Mesenchymal stem cell (in vitro differentiated cells and primary cell): Measurements from ENCODE around the gene LAMC3.

Source experiments
- DNase-seq: peaks from one replicate; pipeline ENCODE4 v3.0.0-alpha.2; 2013
- H2AFZ ChIP-seq: one replicate; pipeline ENCODE4 v1.6.1; 2013; ENCODE audit warnings: low read depth, mild to moderate bottlenecking, control low read depth, inconsistent platforms, low read length, moderate library complexity
- H2AK5ac ChIP-seq: 2 replicates; pipeline ENCODE4 v1.6.1; 2013; ENCODE audit warnings: low read length, moderate library complexity, mild to moderate bottlenecking, inconsistent platforms; ENCODE audit not compliant: severe bottlenecking
- H2BK120ac ChIP-seq: one replicate; pipeline ENCODE4 v1.6.1; 2013; ENCODE audit warnings: low read depth, mild to moderate bottlenecking, inconsistent platforms, low read length, moderate library complexity
- H2BK12ac ChIP-seq, 2 experiments: one replicate each; pipeline ENCODE4 v1.6.1; 2013; ENCODE audit warnings: inconsistent platforms in 2 of 2, low read length in 2 of 2, mild to moderate bottlenecking in 2 of 2, moderate library complexity in 2 of 2, control low read depth in 1 of 2
- H2BK15ac ChIP-seq: one replicate; pipeline ENCODE4 v1.6.1; 2013; ENCODE audit warnings: mild to moderate bottlenecking, low read depth, inconsistent platforms; ENCODE audit not compliant: poor library complexity, severe bottlenecking
- H2BK5ac ChIP-seq: 2 replicates; pipeline ENCODE4 v1.6.1; 2013; ENCODE audit warnings: low read depth, mild to moderate bottlenecking, low read length, control low read depth, inconsistent platforms; ENCODE audit not compliant: poor library complexity, severe bottlenecking
- H3K14ac ChIP-seq, 2 experiments: one replicate each; pipeline ENCODE4 v1.6.1; 2013; ENCODE audit warnings: inconsistent platforms in 2 of 2, low read length in 2 of 2, control low read depth in 1 of 2, mild to moderate bottlenecking in 1 of 2, moderate library complexity in 1 of 2
- H3K18ac ChIP-seq, 2 experiments: one replicate each; pipeline ENCODE4 v1.6.1; 2013; ENCODE audit warnings: inconsistent platforms in 2 of 2, low read length in 2 of 2, control low read depth in 1 of 2, low read depth in 1 of 2, mild to moderate bottlenecking in 1 of 2
- H3K23ac ChIP-seq, 2 experiments: one replicate each; pipeline ENCODE4 v1.6.1; 2013; ENCODE audit warnings: inconsistent platforms in 2 of 2, low read length in 2 of 2, mild to moderate bottlenecking in 2 of 2, moderate library complexity in 2 of 2, control low read depth in 1 of 2
- H3K27ac ChIP-seq: 2 replicates; pipeline ENCODE4 v1.5.1; 2013; ENCODE audit warnings: mild to moderate bottlenecking, moderate library complexity, low read length, control low read depth, inconsistent platforms; ENCODE audit not compliant: poor library complexity, severe bottlenecking
- H3K27me3 ChIP-seq, 2 experiments: 2 replicates each; pipeline versions ENCODE4 v1.6.1 to v1.7.0; 2013; ENCODE audit warnings: low read length in 2 of 2, mild to moderate bottlenecking in 2 of 2, moderate library complexity in 2 of 2, control low read depth in 1 of 2, inconsistent platforms in 1 of 2; ENCODE audit not compliant: control insufficient read depth in 1 of 2, insufficient read depth in 1 of 2
- H3K36me3 ChIP-seq, 2 experiments: 2 replicates each; pipeline versions ENCODE4 v1.6.1 to v1.7.0; 2013; ENCODE audit warnings: low read length in 2 of 2, control low read depth in 1 of 2, inconsistent platforms in 1 of 2, low read depth in 1 of 2, mild to moderate bottlenecking in 1 of 2; ENCODE audit not compliant: insufficient read depth in 2 of 2, control insufficient read depth in 1 of 2
- H3K4ac ChIP-seq, 2 experiments: one replicate each; pipeline ENCODE4 v1.6.1; 2013; ENCODE audit warnings: inconsistent platforms in 2 of 2, low read length in 2 of 2, mild to moderate bottlenecking in 2 of 2, moderate library complexity in 2 of 2, control low read depth in 1 of 2, low read depth in 1 of 2
- H3K4me1 ChIP-seq: 2 replicates; pipeline ENCODE4 v1.6.1; 2013; ENCODE audit warnings: low read depth, low read length, control low read depth; ENCODE audit not compliant: control insufficient read depth, insufficient read depth
- H3K4me2 ChIP-seq: 2 replicates; pipeline ENCODE4 v1.6.1; 2013; ENCODE audit warnings: low read length, mild to moderate bottlenecking, inconsistent platforms; ENCODE audit not compliant: poor library complexity, severe bottlenecking
- H3K4me3 ChIP-seq, 2 experiments: 2 replicates each; pipeline versions ENCODE4 v1.5.1 to v1.7.0; 2013; ENCODE audit warnings: low read length in 2 of 2, mild to moderate bottlenecking in 2 of 2, control low read depth in 1 of 2, low read depth in 1 of 2; ENCODE audit not compliant: insufficient read depth in 1 of 2
- H3K79me1 ChIP-seq: replicated peaks from 2 replicates; pipeline ENCODE4 v1.6.1; 2013; ENCODE audit warnings: mild to moderate bottlenecking, control low read depth, low read length, inconsistent platforms; ENCODE audit not compliant: poor library complexity, severe bottlenecking
- H3K9ac ChIP-seq: 2 replicates; pipeline ENCODE4 v1.7.0; 2013; ENCODE audit warnings: mild to moderate bottlenecking, low read length, moderate library complexity
- H3K9me3 ChIP-seq: 2 replicates; pipeline ENCODE4 v1.7.0; 2013; ENCODE audit warnings: mild to moderate bottlenecking, low read length; ENCODE audit not compliant: control insufficient read depth
- H4K8ac ChIP-seq: one replicate; pipeline ENCODE4 v1.6.1; 2013; ENCODE audit warnings: inconsistent platforms, mild to moderate bottlenecking, low read length, moderate library complexity
- H4K91ac ChIP-seq: one replicate; pipeline ENCODE4 v1.6.1; 2013; ENCODE audit warnings: mild to moderate bottlenecking, low read length, inconsistent platforms
- WGBS: methylation state at CpG from one replicate; pipeline ENCODE4 v1.1.7; 2013; ENCODE audit warnings: mixed read lengths; 5-methylcytosine and 5-hydroxymethylcytosine counted together

Gene LAMC3

GRCh38 chr9:131090025-131090787, 81.2 kb downstream of the LAMC3 start:
- Histone ChIP-seq H3K27ac (no peak overlapping the region), H2BK5ac (no peak overlapping the region), H2AK5ac (no peak overlapping the region), H2BK15ac (no peak overlapping the region), H3K4me3 (no peak overlapping the region), H4K91ac (no peak overlapping the region), H2BK12ac (no peak overlapping the region), H3K18ac (no peak overlapping the region), H3K23ac (no peak overlapping the region), H3K79me1 (no peaks in the 10 kb centered on the region), H3K4me1 (peaks cover 9% of the 10 kb centered on the region), H3K14ac (peak overlapping the region in 1 of 2 experiments; percentile 18), H3K9ac (no peak overlapping the region), H4K8ac (no peak overlapping the region), H2AFZ (no peak overlapping the region), H3K36me3 (no peaks in the 10 kb centered on the region), H3K9me3 (no peaks in the 10 kb centered on the region), H3K4me2 (no peak overlapping the region), H3K27me3 (peaks cover 18 to 27% of the 10 kb centered on the region in 2 experiments), H2BK120ac (no peak overlapping the region), H3K4ac (no peak overlapping the region)
- WGBS: 84% methylated on average over 13 of the region's 13 CpGs
- DNase-seq: no peak

GRCh38 chr9:131091352-131091992, 82.5 kb downstream of the LAMC3 start:
- H3K4me3 ChIP-seq: no peak overlapping the region
- no peak overlapping the region for H3K9ac ChIP-seq
- no peak overlapping the region for H2BK5ac ChIP-seq
- no peak overlapping the region for H4K8ac ChIP-seq
- H3K4me1 ChIP-seq: peaks cover 15% of the 10 kb centered on the region
- peaks cover 21 to 26% of the 10 kb centered on the region in 2 experiments for H3K27me3 ChIP-seq
- no peaks in the 10 kb centered on the region for H3K9me3 ChIP-seq
- no peaks in the 10 kb centered on the region for H3K79me1 ChIP-seq
- H3K4ac ChIP-seq: no peak overlapping the region
- H2AK5ac ChIP-seq: no peak overlapping the region
- no peak for DNase-seq
- H2BK15ac ChIP-seq: no peak overlapping the region
- H3K4me2 ChIP-seq: no peak overlapping the region
- H2BK120ac ChIP-seq: no peak overlapping the region
- H2BK12ac ChIP-seq: no peak overlapping the region
- no peak overlapping the region for H3K14ac ChIP-seq
- 83% methylated on average over 18 of the region's 19 CpGs for WGBS
- no peak overlapping the region for H3K23ac ChIP-seq
- no peak overlapping the region for H3K18ac ChIP-seq
- H4K91ac ChIP-seq: peak overlapping the region; percentile 6
- no peak overlapping the region for H2AFZ ChIP-seq
- no peak overlapping the region for H3K27ac ChIP-seq
- no peaks in the 10 kb centered on the region for H3K36me3 ChIP-seq

- H3K4me1 ChIP-seq: peaks cover 19% of the 10 kb centered on the region
Observed at GRCh38 chr9:131092030-131092429, 83.1 kb downstream of the LAMC3 start.

GRCh38 chr9:131092548-131093440, 83.8 kb downstream of the LAMC3 start:
- Histone ChIP-seq H2BK12ac (no peak overlapping the region), H3K14ac (no peak overlapping the region), H3K9me3 (no peaks in the 10 kb centered on the region), H3K18ac (no peak overlapping the region), H2BK120ac (no peak overlapping the region), H4K8ac (no peak overlapping the region), H3K9ac (no peak overlapping the region), H2BK15ac (no peak overlapping the region), H3K27ac (no peak overlapping the region), H3K4ac (no peak overlapping the region), H3K36me3 (no peaks in the 10 kb centered on the region), H3K27me3 (peaks cover 20 to 32% of the 10 kb centered on the region in 2 experiments), H3K79me1 (no peaks in the 10 kb centered on the region), H3K4me3 (no peak overlapping the region), H4K91ac (no peak overlapping the region), H3K4me2 (no peak overlapping the region), H3K4me1 (peaks cover 24% of the 10 kb centered on the region), H2BK5ac (no peak overlapping the region), H2AFZ (no peak overlapping the region), H2AK5ac (no peak overlapping the region), H3K23ac (no peak overlapping the region)
- no peak for DNase-seq
- 85% methylated on average over 24 of the region's 24 CpGs for WGBS

More at GRCh38 chr9:131092030-131092429, 83.1 kb downstream of the LAMC3 start:
- no peaks in the 10 kb centered on the region for H3K79me1 ChIP-seq
- no peak overlapping the region for H2BK5ac ChIP-seq
- H2BK120ac ChIP-seq: no peak overlapping the region
- no peak overlapping the region for H2BK12ac ChIP-seq
- H2AFZ ChIP-seq: no peak overlapping the region
- H4K8ac ChIP-seq: no peak overlapping the region
- H2BK15ac ChIP-seq: no peak overlapping the region
- H3K27ac ChIP-seq: no peak overlapping the region
- no peak overlapping the region for H3K18ac ChIP-seq
- WGBS: 79% methylated on average over 6 of the region's 6 CpGs
- no peak overlapping the region for H3K4me2 ChIP-seq
- no peak overlapping the region for H3K9ac ChIP-seq
- H3K4me3 ChIP-seq: no peak overlapping the region
- no peak for DNase-seq
- H2AK5ac ChIP-seq: no peak overlapping the region
- H3K23ac ChIP-seq: no peak overlapping the region
- no peaks in the 10 kb centered on the region for H3K9me3 ChIP-seq
- H3K36me3 ChIP-seq: no peaks in the 10 kb centered on the region
- no peak overlapping the region for H3K14ac ChIP-seq
- H3K27me3 ChIP-seq: peaks cover 21 to 31% of the 10 kb centered on the region in 2 experiments
- H3K4ac ChIP-seq: no peak overlapping the region
- H4K91ac ChIP-seq: peak overlapping the region; percentile 6
